DMS53 treated with DMSO at 0.1 percent for 48 hours (cell line): ENCODE measurements around the gene ASCL1.
A peak's percentile ranks its signal among the peaks of the same experiment; 100 is the strongest.

Experiments
- DNase-seq: peaks from one replicate; lab custom pipeline; 2025; ENCODE audit not compliant: unreplicated experiment; lab: John Stamatoyannopoulos, UW

ASCL1 gene

DNA sequence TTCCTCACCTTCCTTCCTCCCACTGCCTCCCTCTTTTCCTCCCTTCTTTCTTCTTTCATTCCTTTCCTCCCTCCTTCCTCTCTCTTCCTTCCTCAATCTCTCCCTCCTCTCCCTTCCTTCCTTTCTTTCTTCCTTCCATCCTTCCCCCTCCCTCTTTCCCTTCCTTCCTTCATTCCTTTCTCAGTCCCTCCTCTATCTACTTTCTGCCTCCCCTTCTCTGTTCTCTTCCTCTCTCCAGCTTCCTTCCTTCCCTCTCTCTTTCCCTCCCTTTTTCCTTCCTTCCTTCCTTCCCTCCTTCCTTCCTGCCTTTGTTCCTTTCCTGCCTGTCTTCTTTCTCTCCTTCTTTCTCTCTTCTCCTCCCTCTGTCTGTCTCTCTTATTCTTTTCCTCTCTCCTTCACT, 16.1 kb downstream of the ASCL1 start:
- no peak for DNase-seq

DNA sequence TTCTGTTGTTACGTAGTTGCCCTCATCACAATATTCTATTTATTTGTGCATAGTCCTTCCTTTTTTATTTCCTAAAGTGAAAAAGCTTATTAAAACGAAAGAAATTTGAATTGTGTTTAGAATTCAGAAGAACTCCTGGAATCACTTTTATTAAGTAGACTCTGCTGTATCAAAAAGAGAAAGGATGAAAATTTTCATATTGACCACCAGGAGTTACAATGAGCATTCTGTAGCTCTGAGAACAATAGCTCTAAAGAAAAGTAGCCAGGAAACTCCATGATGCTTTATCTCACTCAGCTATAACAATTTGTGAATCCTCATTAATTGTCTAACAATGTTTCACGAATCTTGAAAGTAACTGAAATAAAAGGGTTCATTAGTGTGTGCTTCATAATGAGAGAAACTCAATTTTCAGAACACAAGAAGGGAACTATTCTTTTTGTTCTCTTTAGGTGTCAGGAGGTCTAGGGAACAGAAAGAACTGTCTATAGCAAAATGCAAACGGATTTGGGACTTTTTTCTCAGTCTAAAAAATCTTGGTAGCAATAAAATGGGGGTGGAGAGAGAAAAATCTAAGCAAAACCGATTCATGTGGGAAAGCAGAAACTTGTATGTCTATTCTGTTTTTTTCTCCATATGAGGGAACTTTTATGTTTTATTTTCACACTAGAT, 19.3 kb downstream of the ASCL1 start:
- DNase-seq, result peak; percentile 50

DNA sequence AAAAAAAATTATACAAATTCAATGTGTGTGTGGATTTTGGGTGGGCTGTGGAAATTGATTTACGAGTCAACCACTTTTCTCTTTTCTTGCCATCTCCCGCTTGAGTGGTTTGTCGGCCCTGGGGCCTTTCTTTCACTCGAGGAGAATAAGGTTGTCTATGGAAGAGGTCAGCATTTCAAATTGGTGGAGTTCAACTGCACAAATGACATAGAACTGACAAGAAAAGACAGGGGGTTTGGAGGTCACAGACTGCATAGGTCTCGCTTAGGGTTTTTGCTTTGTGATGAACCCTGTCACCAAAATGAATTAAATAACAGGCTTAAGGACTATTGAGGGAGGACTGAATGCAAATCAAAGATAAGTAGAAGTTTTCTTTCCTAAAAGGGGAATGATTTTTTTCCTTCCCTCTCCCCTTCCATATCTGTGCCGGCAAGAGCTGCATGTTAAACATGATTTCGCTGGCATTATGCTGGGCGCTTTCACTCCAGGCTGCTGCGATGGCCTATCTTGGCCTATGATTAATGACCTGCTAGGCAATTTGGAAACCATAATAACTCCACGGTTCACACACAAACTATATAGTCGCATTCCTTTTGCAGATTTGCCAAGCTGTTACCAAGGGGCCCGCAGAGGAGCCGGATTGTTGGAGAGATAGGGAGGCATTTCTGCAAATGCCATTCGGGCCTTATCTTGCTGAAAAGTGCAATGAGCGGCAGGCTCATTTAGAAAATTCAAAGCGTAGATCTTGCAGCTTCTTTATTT, 20.7 kb downstream of the ASCL1 start:
- no peak for DNase-seq

DNA sequence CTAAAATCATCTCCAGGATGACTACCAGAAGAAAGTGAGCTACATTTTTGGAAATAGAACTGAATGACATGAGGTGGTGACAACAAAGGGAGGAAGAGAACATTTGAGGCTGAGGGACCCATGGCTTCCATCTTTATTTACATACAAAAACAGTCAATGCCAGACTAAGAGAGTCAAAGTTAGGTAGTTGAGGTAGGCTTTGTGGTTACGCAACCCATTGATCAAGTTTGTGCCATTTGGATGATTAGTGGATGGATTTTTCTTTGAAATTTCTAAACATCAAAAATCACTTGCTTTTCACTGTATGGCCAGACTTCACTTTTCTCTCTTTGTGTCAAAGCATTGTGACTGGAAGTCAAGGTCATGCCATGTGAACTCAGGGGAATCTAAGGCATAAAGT, 22.9 kb downstream of the ASCL1 start:
- no peak for DNase-seq

DNA sequence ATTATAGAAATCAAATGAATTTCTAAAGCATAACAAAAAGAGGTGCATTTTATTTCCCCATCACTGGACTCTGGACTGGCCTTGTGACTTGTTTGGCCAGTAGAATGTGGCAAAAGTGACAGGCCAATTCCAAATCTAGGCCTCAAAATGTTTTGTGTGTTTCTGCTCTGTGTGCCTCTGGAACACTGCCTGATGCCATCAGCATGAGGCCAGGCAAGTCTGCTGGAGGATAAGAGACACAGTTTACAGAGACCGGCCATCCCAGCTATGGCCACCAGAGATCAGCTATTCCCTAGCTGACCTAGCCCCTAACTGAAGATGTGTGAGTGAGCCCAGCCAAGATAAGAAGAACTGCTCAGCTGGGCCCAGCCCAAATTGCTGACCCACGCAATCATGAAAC, 32.9 kb downstream of the ASCL1 start:
- DNase-seq, result peak; percentile 44

DNA sequence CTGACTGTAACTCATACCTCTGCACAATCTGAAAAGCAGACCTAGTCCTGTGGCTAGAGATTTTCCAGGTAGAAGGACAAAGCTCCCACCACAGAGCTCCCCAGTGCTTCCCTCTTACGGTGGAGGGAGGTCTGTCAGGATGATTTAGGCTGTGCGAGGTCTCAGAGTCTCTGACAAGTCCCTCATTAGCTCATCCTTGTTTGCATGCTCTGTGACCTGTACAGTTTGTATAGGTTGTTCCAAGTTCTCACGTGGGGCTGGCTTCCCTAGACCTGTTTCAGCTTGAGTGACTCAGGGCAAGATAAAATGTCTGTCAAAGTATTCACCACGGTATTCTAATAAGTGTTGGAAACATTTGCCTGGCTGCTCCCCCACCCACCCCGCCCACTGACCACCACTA, 34.8 kb downstream of the ASCL1 start:
- peak; percentile 74 for DNase-seq

DNA sequence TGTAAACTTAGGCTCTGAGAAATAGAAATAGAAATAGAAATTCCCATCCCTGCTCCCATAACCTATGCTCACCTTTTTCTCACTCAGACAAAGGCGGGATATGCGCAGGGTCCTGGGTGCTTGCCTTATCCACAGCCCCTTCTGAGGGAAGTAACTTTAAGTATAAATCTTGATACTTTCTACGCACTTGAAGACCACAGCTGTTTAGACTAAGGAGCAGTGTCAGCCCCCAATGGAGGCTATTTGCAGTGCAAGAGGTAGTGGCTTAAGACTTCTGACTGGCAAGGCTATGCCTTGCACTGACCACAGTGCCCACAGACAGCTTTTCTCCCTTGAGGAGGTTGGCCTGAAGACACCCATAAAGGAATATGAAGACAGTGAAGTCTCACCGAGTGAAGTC, 35.2 kb downstream of the ASCL1 start:
- no peak for DNase-seq

DNA sequence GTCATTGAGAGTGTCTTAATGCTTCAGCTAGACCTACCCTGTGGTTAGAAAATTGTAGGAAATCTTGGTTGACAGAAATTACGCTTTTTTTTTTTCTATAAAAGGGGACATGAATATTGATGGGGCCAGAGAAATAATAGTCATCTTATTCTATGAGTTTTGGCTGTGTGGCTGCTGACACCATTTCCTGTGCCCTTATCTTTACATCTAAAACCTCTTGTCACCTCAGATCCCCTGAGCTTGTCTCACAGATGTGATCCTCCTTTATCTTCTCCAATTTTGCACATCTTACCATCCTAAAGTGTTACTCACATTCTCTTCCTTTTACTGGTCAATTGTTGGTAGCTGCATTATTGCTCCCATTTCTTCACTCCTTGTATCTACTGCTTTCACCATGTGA, 36.1 kb downstream of the ASCL1 start:
- DNase-seq, result no peak

DNA sequence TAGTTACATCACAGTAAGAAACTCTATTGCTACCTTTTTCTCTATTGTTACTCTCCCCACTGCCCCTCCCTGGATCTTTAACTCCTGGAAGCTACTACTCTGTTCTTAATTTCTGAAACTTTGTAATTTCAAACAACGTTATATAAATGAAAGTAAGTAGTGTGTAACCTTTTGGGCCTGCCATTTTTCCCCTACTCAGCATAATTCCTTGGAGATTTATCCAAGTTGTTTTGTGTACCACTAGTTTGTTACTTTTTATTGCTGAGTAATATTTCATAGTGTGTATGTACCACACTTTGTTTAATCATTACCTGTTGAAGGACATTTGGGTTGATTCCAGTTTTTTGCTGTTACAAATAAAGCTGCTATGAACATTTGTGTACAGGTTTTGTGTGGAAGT, 37.9 kb downstream of the ASCL1 start:
- no peak for DNase-seq
